Tibial nerve (tissue), 3 donors: ENCODE results near the gene CD34.

Source experiments
- CTCF ChIP-seq, 5 experiments: fragments of 200-600 bp in 3 of 5; fragments of 450-650 bp in 2 of 5; sonication (generic) in 3 of 5; IDR thresholded peaks; one replicate each; pipeline ENCODE4 v1.5.1; 2016 to 2019; ENCODE audit warnings: antibody characterized with exemption in 5 of 5, mild to moderate bottlenecking in 3 of 5, moderate library complexity in 2 of 5
- POLR2A ChIP-seq, 2 donors: fragments of 450-650 bp; IDR thresholded peaks; one replicate each; pipeline ENCODE4 v1.6.1; 2017; ENCODE audit warnings: antibody characterized with exemption in 2 of 2, mild to moderate bottlenecking in 2 of 2, moderate library complexity in 2 of 2

- TF ChIP-seq POLR2A (IDR thresholded peaks at IDR 0.05), result no peak
- TF ChIP-seq CTCF (IDR thresholded peaks at IDR 0.05), result no peak
These were observed 12.2 kb upstream of the CD34 start for GRCh38 chr1:207923121-207923520.
